HepG2 (cell line): ENCODE data around the gene ITGB2. TPM values are rescaled to one million over a fixed set of nuclear protein-coding genes. Genes with fewer than 3 reads are reported as not detected.

Experiments
- ATAC-seq: fragments of 200-7000 bp; cut with Tn5 transposase; 3 replicates; pipeline ENCODE4 v1.9.1; 2020; ENCODE audit warnings: mild to moderate bottlenecking, moderate library complexity
- BruUV-seq: library from RNA; stranded (reverse); fragments of 400-500 nt; replicated peaks from 2 replicates; lab custom pipeline; 2021; lab: Mats Ljungman, UMichigan
- CTCF ChIA-PET: fragments of 300-600 bp; formaldehyde crosslinking; extraction: SDS; loops from one replicate; lab custom pipeline; 2021; ENCODE audit warnings: low total read pairs, inconsistent platforms, low intra/inter-chr PET ratio; lab: Yijun Ruan, JAX
- POLR2A ChIA-PET: fragments of 350-600 bp; sonication (Branson Sonifier 250); formaldehyde crosslinking; loops from one replicate; lab custom pipeline; 2020; ENCODE audit warnings: antibody characterized with exemption, inconsistent platforms; lab: Yijun Ruan, JAX
- DNase-seq: peaks from one replicate; pipeline ENCODE4 v3.0.0-alpha.2; 2015; ENCODE audit warnings: low spot score
- FAIRE-seq: peaks from 3 replicates; lab custom pipeline; 2011; peaks lifted over from hg19 to GRCh38; lab: Jason Lieb, UNC
- H2AFZ ChIP-seq: one replicate; pipeline ENCODE4 v1.6.1; 2011; ENCODE audit warnings: low read length, inconsistent platforms
- H3K27ac ChIP-seq: fragments of 300-600 bp; 3 replicates; pipeline ENCODE4 v1.8.0; 2011; ENCODE audit warnings: mixed run types, mild to moderate bottlenecking, mixed read lengths, low read length, inconsistent platforms; ENCODE audit not compliant: insufficient read depth; ENCODE audit errors: extremely low read length
- H3K27me3 ChIP-seq, 2 experiments: fragments of 200-600 bp in 1 of 2; 2 replicates in 1 of 2; 3 replicates in 1 of 2; pipeline versions ENCODE4 v1.6.0 to v1.8.0; 2011; ENCODE audit warnings: low read length in 2 of 2, mild to moderate bottlenecking in 2 of 2, moderate library complexity in 2 of 2, inconsistent platforms in 1 of 2; ENCODE audit not compliant: insufficient read depth in 2 of 2, control insufficient read depth in 1 of 2
- H3K36me3 ChIP-seq, 2 experiments: fragments of 200-600 bp in 1 of 2; replicated peaks in 1 of 2; 2 replicates in 1 of 2; 3 replicates in 1 of 2; pipeline versions ENCODE4 v1.5.1 to v1.8.0; 2011; ENCODE audit warnings: low read length in 2 of 2, inconsistent platforms in 1 of 2; ENCODE audit not compliant: insufficient read depth in 2 of 2, control insufficient read depth in 1 of 2
- H3K4me1 ChIP-seq: 2 replicates; pipeline ENCODE4 v1.5.1; 2012; ENCODE audit warnings: low read length, inconsistent platforms; ENCODE audit not compliant: insufficient read depth
- H3K4me2 ChIP-seq: 2 replicates; pipeline ENCODE4 v1.6.0; 2011; ENCODE audit warnings: low read depth, low read length, inconsistent platforms
- H3K4me3 ChIP-seq, 3 experiments: fragments of 200-600 bp in 1 of 3; sonication (generic), shearing (Covaris generic) in 1 of 3; replicated peaks in 1 of 3; 2 replicates each; pipeline ENCODE4 v1.5.1; 2011 to 2016; ENCODE audit warnings: low read length in 3 of 3, inconsistent platforms in 2 of 3, low read depth in 2 of 3, mild to moderate bottlenecking in 2 of 3, control low read depth in 1 of 3, mixed read lengths in 1 of 3; ENCODE audit not compliant: insufficient read depth in 1 of 3
- H3K79me2 ChIP-seq: one replicate; pipeline ENCODE4 v1.6.1; 2011; ENCODE audit warnings: low read length, inconsistent platforms; ENCODE audit not compliant: insufficient read depth
- H3K9ac ChIP-seq: 2 replicates; pipeline ENCODE4 v1.6.0; 2011; ENCODE audit warnings: mild to moderate bottlenecking, low read depth, low read length, inconsistent platforms; ENCODE audit not compliant: insufficient read depth
- H3K9me3 ChIP-seq: 2 replicates; pipeline ENCODE4 v1.5.1; 2012; ENCODE audit warnings: mild to moderate bottlenecking, low read length
- H4K20me1 ChIP-seq: 2 replicates; pipeline ENCODE4 v1.6.0; 2011; ENCODE audit warnings: inconsistent platforms, mild to moderate bottlenecking, low read length, moderate library complexity; ENCODE audit not compliant: insufficient read depth
- ATF5 ChIP-seq: sonication (generic); formaldehyde crosslinking; IDR thresholded peaks from 2 replicates; pipeline ENCODE4 v1.4.0; 2020; ENCODE audit warnings: mild to moderate bottlenecking, low read depth, missing genetic modification reagents
- ATF7 ChIP-seq, 2 experiments: fragments of 450-650 bp in 1 of 2; sonication (generic) in 1 of 2; formaldehyde crosslinking in 1 of 2; IDR thresholded peaks; 2 replicates each; pipeline versions ENCODE4 v1.4.0 to v1.6.1; 2016 to 2020; ENCODE audit warnings: antibody characterized with exemption in 1 of 2, mild to moderate bottlenecking in 1 of 2, missing genetic modification reagents in 1 of 2
- MTF1 ChIP-seq: sonication (generic); formaldehyde crosslinking; IDR thresholded peaks from 2 replicates; pipeline ENCODE4 v1.5.0; 2020; ENCODE audit warnings: missing genetic modification reagents
- MXD3 ChIP-seq: IDR thresholded peaks from 2 replicates; pipeline ENCODE4 v1.6.1; 2016; ENCODE audit warnings: mild to moderate bottlenecking, missing biosample characterization, missing genetic modification reagents
- NKX3-1 ChIP-seq: sonication (generic); formaldehyde crosslinking; IDR thresholded peaks from 2 replicates; pipeline ENCODE4 v1.5.0; 2020; ENCODE audit warnings: missing genetic modification reagents
- ZNF275 ChIP-seq: sonication (generic); formaldehyde crosslinking; IDR thresholded peaks from 2 replicates; pipeline ENCODE4 v1.8.0; 2022; ENCODE audit warnings: missing genetic modification reagents, mild to moderate bottlenecking, inconsistent platforms, borderline replicate concordance
- ZNF75D ChIP-seq: sonication (generic); formaldehyde crosslinking; IDR thresholded peaks from 2 replicates; pipeline ENCODE4 v1.8.1; 2023; ENCODE audit warnings: missing genetic modification reagents, mild to moderate bottlenecking, borderline replicate concordance
- WGBS: methylation state at CpG from one replicate; pipeline ENCODE4 v1.1.6; 2017; ENCODE audit warnings: low lambda C conversion rate; 5-methylcytosine and 5-hydroxymethylcytosine counted together
- in situ Hi-C: cut with HindIII; loops from 2 replicates; pipeline ENCODE4 v1.10.0; 2017; ENCODE audit warnings: low pct_unique_long_range_greater_than_20kb; ENCODE audit not compliant: extremely low pct_ligation_motif_present
- intact Hi-C: fragments of 100-400 bp; cut with micrococcal nuclease; formaldehyde crosslinking; loops from one replicate; pipeline ENCODE4 v1.10.0; 2022; ENCODE audit not compliant: unreplicated experiment
- polyA plus RNA-seq, 8 experiments: library from polyadenylated mRNA; depleted of rRNA in 3 of 8; stranded (reverse) in 7 of 8; unstranded in 1 of 8; fragments of >200 nt; fragmentation: Illumina TruSeq in 4 of 8; extraction: Trizol in 4 of 8; gene quantifications; 2 replicates each; pipeline versions ENCODE4 v1.2.1 to v1.2.3, GENCODE V29; 2011 to 2016; ENCODE audit warnings: low read depth in 4 of 8, missing spikeins in 1 of 8, mixed read lengths in 1 of 8; ENCODE audit not compliant: insufficient read depth in 1 of 8
- total RNA-seq, 5 experiments: library from RNA; depleted of rRNA; stranded (reverse); fragments of >200 nt; fragmentation: Illumina TruSeq; extraction: Trizol; gene quantifications; 2 replicates each; pipeline ENCODE4 v1.2.3, GENCODE V29; 2016; ENCODE audit warnings: low read depth in 1 of 5

Gene ITGB2
- total and polyA plus RNA-seq, 2 of the 13 experiments (the other 11 are each of a cell fraction or from before 2014, with no cell fraction given) = 4.2 to 18.0 TPM

- FAIRE-seq (no peak), DNase-seq (no peak)
- ChIA-PET CTCF (no interaction called here), POLR2A (interaction anchor here (0.9 kb wide), 1 partner anchor 23 kb away, joined by 3 read pairs; the partner anchor contains the start of gene SUMO3)
- H3K4me1 ChIP-seq = peaks cover 38% of the 10 kb centered on the region
- H3K79me2 ChIP-seq = no peaks in the 10 kb centered on the region
- no peaks in the 10 kb centered on the region for H4K20me1 ChIP-seq
- TF ChIP-seq MXD3 (CRISPR knock-in tag) (no peak), ZNF275 (no peak), NKX3-1 (CRISPR knock-in tag) (no peak), MTF1 (CRISPR knock-in tag) (no peak), ZNF75D (CRISPR knock-in tag) (no peak), ATF7 (IDR thresholded peaks at IDR 0.05) (no peak), ATF7 (CRISPR knock-in tag; IDR thresholded peaks at IDR 0.05) (no peak), ATF5 (CRISPR knock-in tag) (no peak)
- TF ChIP-seq, all 625 proteins: peak for 0
- Histone ChIP-seq H3K27me3 (peaks cover 2 to 51% of the 10 kb centered on the region in 2 experiments; a peak in 4 of 5 replicates), H2AFZ (no peak overlapping the region), H3K4me2 (no peak overlapping the region), H3K9ac (no peak overlapping the region), H3K9me3 (no peaks in the 10 kb centered on the region), H3K27ac (no peak overlapping the region), H3K4me3 (no peak overlapping the region), H3K36me3 (no peaks in the 10 kb centered on the region)
- in situ Hi-C loops = no loop called here
- BruUV-seq = no TSS peak
- ATAC-seq = no peak
- intact Hi-C loops = loop anchor here (10.0 kb wide), 1 partner anchor 74 kb away; no protein-coding TSS in a partner anchor
- 42% methylated on average over 7 of the region's 11 CpGs for WGBS
Measured at GRCh38 chr21:44840771-44841170, 79.9 kb downstream of the ITGB2 start.
